H1 (cell line): ENCODE results near the gene ARID4B. TPM values are rescaled to one million over a fixed set of nuclear protein-coding genes. Genes with fewer than 3 reads are reported as not detected.

Source experiments
- CTCF ChIA-PET: fragments of 300-600 bp; sonication (Branson Sonifier 250); formaldehyde crosslinking; loops from one replicate; lab custom pipeline; 2021; ENCODE audit not compliant: partially characterized antibody; lab: Charles Lee
- POLR2A ChIA-PET: fragments of 300-600 bp; sonication (Branson Sonifier 250); formaldehyde crosslinking; loops from one replicate; lab custom pipeline; 2021; ENCODE audit warnings: inconsistent platforms; ENCODE audit not compliant: partially characterized antibody; lab: Charles Lee
- DNase-seq, 2 experiments: peaks; one replicate each; pipeline versions ENCODE4 v3.0.0 to v3.0.0-alpha.2; 2010 to 2022; ENCODE audit warnings: low spot score in 2 of 2, low read depth in 1 of 2, mixed read lengths in 1 of 2
- FAIRE-seq: peaks from 2 replicates; lab custom pipeline; 2011; peaks lifted over from hg19 to GRCh38; lab: Jason Lieb, UNC
- H2AFZ ChIP-seq: 2 replicates; pipeline ENCODE4 v1.8.1; 2012; ENCODE audit warnings: low read length, inconsistent platforms
- H2AK5ac ChIP-seq: 2 replicates; pipeline ENCODE4 v1.6.1; 2013; ENCODE audit warnings: low read depth, low read length
- H2BK120ac ChIP-seq: replicated peaks from 2 replicates; pipeline ENCODE3; 2013; ENCODE audit warnings: low read depth, low read length, inconsistent platforms
- H2BK12ac ChIP-seq: 2 replicates; pipeline ENCODE4 v1.6.1; 2013; ENCODE audit warnings: low read depth, low read length
- H2BK15ac ChIP-seq: 2 replicates; pipeline ENCODE4 v1.6.1; 2013; ENCODE audit warnings: low read length
- H2BK20ac ChIP-seq: 2 replicates; pipeline ENCODE4 v1.6.1; 2013; ENCODE audit warnings: low read length
- H2BK5ac ChIP-seq: 2 replicates; pipeline ENCODE4 v1.6.1; 2013; ENCODE audit warnings: low read depth, low read length
- H3K14ac ChIP-seq: 2 replicates; pipeline ENCODE4 v1.6.1; 2013; ENCODE audit warnings: inconsistent platforms; ENCODE audit not compliant: insufficient read length
- H3K18ac ChIP-seq: 2 replicates; pipeline ENCODE4 v1.6.1; 2013; ENCODE audit warnings: low read length; ENCODE audit errors: extremely low read depth
- H3K23ac ChIP-seq: 2 replicates; pipeline ENCODE4 v1.6.1; 2013; ENCODE audit warnings: inconsistent platforms; ENCODE audit not compliant: insufficient read length
- H3K23me2 ChIP-seq: 2 replicates; pipeline ENCODE4 v1.6.1; 2013; ENCODE audit warnings: low read depth, low read length
- H3K27ac ChIP-seq: 2 replicates; pipeline ENCODE4 v1.6.1; 2011; ENCODE audit warnings: low read depth, low read length, inconsistent platforms
- H3K27me3 ChIP-seq, 4 experiments: replicated peaks in 1 of 4; 1 replicate in 1 of 4; 2 replicates in 3 of 4; pipeline versions ENCODE4 v1.6.1 to v1.8.1; 2011 to 2013; ENCODE audit warnings: low read length in 3 of 4, mild to moderate bottlenecking in 3 of 4, inconsistent platforms in 2 of 4, mixed read lengths in 2 of 4, moderate library complexity in 1 of 4; ENCODE audit not compliant: control insufficient read depth in 3 of 4, insufficient read depth in 3 of 4; ENCODE audit errors: extremely low read depth in 1 of 4
- H3K36me3 ChIP-seq, 4 experiments: 2 replicates each; pipeline versions ENCODE4 v1.6.1 to v1.8.1; 2011 to 2013; ENCODE audit warnings: mild to moderate bottlenecking in 4 of 4, low read length in 3 of 4, moderate library complexity in 2 of 4, control low read depth in 1 of 4, inconsistent platforms in 1 of 4; ENCODE audit not compliant: insufficient read depth in 4 of 4, control insufficient read depth in 2 of 4
- H3K4ac ChIP-seq: replicated peaks from 2 replicates; pipeline ENCODE3; 2013; ENCODE audit warnings: low read length, low read depth, mixed read lengths, inconsistent platforms; ENCODE audit not compliant: insufficient read length
- H3K4me1 ChIP-seq, 4 experiments: replicated peaks in 1 of 4; 1 replicate in 1 of 4; 2 replicates in 3 of 4; pipeline versions ENCODE4 v1.6.1 to v1.8.1; 2011 to 2013; ENCODE audit warnings: low read length in 3 of 4, inconsistent platforms in 2 of 4, mixed read lengths in 1 of 4; ENCODE audit not compliant: insufficient read depth in 4 of 4, control insufficient read depth in 3 of 4
- H3K4me2 ChIP-seq, 2 experiments: 2 replicates each; pipeline versions ENCODE4 v1.6.1 to v1.8.1; 2011 to 2013; ENCODE audit warnings: low read depth in 2 of 2, low read length in 2 of 2, control low read depth in 1 of 2, inconsistent platforms in 1 of 2, mild to moderate bottlenecking in 1 of 2; ENCODE audit not compliant: insufficient read depth in 1 of 2
- H3K4me3 ChIP-seq, 4 experiments: fragments of 200-600, 300-600 bp in 1 of 4; sonication (generic), shearing (Covaris generic), sonication (Bioruptor Twin) in 1 of 4; 2 replicates each; pipeline versions ENCODE4 v1.5.1 to v1.8.1; 2011 to 2016; ENCODE audit warnings: low read length in 4 of 4, low read depth in 3 of 4, control low read depth in 2 of 4, inconsistent platforms in 2 of 4, mild to moderate bottlenecking in 2 of 4, mixed read lengths in 1 of 4, moderate library complexity in 1 of 4; ENCODE audit not compliant: insufficient read depth in 2 of 4; ENCODE audit errors: extremely low read depth in 1 of 4
- H3K56ac ChIP-seq: replicated peaks from 2 replicates; pipeline ENCODE3; 2013; ENCODE audit warnings: low read depth, mild to moderate bottlenecking, mixed read lengths, low read length, inconsistent platforms; ENCODE audit not compliant: insufficient read length
- H3K79me1 ChIP-seq: 2 replicates; pipeline ENCODE4 v1.6.1; 2013; ENCODE audit warnings: low read depth, low read length, control low read depth
- H3K79me2 ChIP-seq, 2 experiments: 2 replicates each; pipeline versions ENCODE4 v1.6.1 to v1.8.1; 2012 to 2013; ENCODE audit warnings: low read length in 2 of 2, mild to moderate bottlenecking in 2 of 2, inconsistent platforms in 1 of 2; ENCODE audit not compliant: insufficient read depth in 2 of 2, control insufficient read depth in 1 of 2
- H3K9ac ChIP-seq, 4 experiments: replicated peaks in 1 of 4; 1 replicate in 1 of 4; 2 replicates in 3 of 4; pipeline versions ENCODE4 v1.6.1 to v1.8.1; 2011 to 2013; ENCODE audit warnings: low read depth in 3 of 4, low read length in 3 of 4, control low read depth in 2 of 4, mild to moderate bottlenecking in 2 of 4, moderate library complexity in 2 of 4, inconsistent platforms in 1 of 4; ENCODE audit errors: extremely low read depth in 1 of 4
- H3K9me3 ChIP-seq, 2 experiments: 2 replicates each; pipeline versions ENCODE4 v1.6.1 to v1.8.1; 2012 to 2013; ENCODE audit warnings: mild to moderate bottlenecking in 2 of 2, moderate library complexity in 2 of 2, control low read depth in 1 of 2, inconsistent platforms in 1 of 2, low read depth in 1 of 2, low read length in 1 of 2, mixed read lengths in 1 of 2; ENCODE audit not compliant: insufficient read depth in 2 of 2
- H4K20me1 ChIP-seq, 2 experiments: replicated peaks in 1 of 2; 2 replicates each; pipeline versions ENCODE3 to v1.8.1; 2011 to 2013; ENCODE audit warnings: inconsistent platforms in 2 of 2, low read length in 2 of 2, mild to moderate bottlenecking in 1 of 2; ENCODE audit not compliant: insufficient read depth in 2 of 2, control insufficient read depth in 1 of 2
- H4K5ac ChIP-seq: 2 replicates; pipeline ENCODE4 v1.6.1; 2013; ENCODE audit warnings: low read length, low read depth, mixed read lengths, inconsistent platforms; ENCODE audit not compliant: insufficient read length
- H4K8ac ChIP-seq: 2 replicates; pipeline ENCODE4 v1.8.0; 2013; ENCODE audit warnings: mild to moderate bottlenecking, moderate library complexity, low read length, inconsistent platforms; ENCODE audit not compliant: insufficient read depth; ENCODE audit errors: extremely low read depth
- H4K91ac ChIP-seq: replicated peaks from 2 replicates; pipeline ENCODE3; 2013; ENCODE audit warnings: low read length, mixed read lengths, inconsistent platforms; ENCODE audit not compliant: insufficient read length
- ATF3 ChIP-seq: IDR thresholded peaks from 2 replicates; pipeline ENCODE4 v1.6.1; 2011; ENCODE audit warnings: low read depth, mild to moderate bottlenecking, low read length; ENCODE audit not compliant: insufficient read depth
- CBX5 ChIP-seq: fragments of 300-800, 300-1000 bp; sonication (generic); IDR thresholded peaks from 2 replicates; pipeline ENCODE4 v1.7.1; 2016; ENCODE audit warnings: antibody characterized with exemption, low read length, low read depth
- JUN ChIP-seq: IDR thresholded peaks from 2 replicates; pipeline ENCODE4 v1.6.1; 2011; ENCODE audit warnings: low read depth, mild to moderate bottlenecking, improper control_type of control experiment, low read length
- RNF2 ChIP-seq: fragments of 200-900, 300-1000 bp; sonication (generic); IDR thresholded peaks from 2 replicates; pipeline ENCODE4 v1.7.1; 2016; ENCODE audit warnings: borderline replicate concordance, low read depth, mild to moderate bottlenecking, antibody characterized with exemption, low read length; ENCODE audit not compliant: poor library complexity, severe bottlenecking; ENCODE audit errors: missing control alignments
- YY1 ChIP-seq: IDR thresholded peaks from 2 replicates; pipeline ENCODE4 v1.6.1; 2011; ENCODE audit warnings: low read depth, mild to moderate bottlenecking, low read length
- WGBS, 2 experiments: shearing (Covaris generic) in 1 of 2; methylation state at CpG; one replicate each; pipeline versions ENCODE4 v1.1.6 to v1.1.7; 2013 to 2015; ENCODE audit warnings: low lambda C conversion rate in 2 of 2, mixed read lengths in 2 of 2, inconsistent platforms in 1 of 2, low coverage in 1 of 2, missing lambda C conversion rate in 1 of 2; ENCODE audit not compliant: insufficient replicate concordance in 2 of 2, insufficient coverage in 1 of 2, insufficient read length in 1 of 2; ENCODE audit errors: extremely low coverage in 1 of 2, missing lambda C conversion rate in 1 of 2; 5-methylcytosine and 5-hydroxymethylcytosine counted together
- polyA plus RNA-seq, 7 experiments: library from polyadenylated mRNA; depleted of rRNA in 3 of 7; stranded (reverse) in 5 of 7; unstranded in 2 of 7; fragments of >200 nt in 5 of 7; fragments of 200-250 nt in 2 of 7; gene quantifications; 1 replicate in 5 of 7; 2 replicates in 1 of 7; 4 replicates in 1 of 7; pipeline versions ENCODE4 v1.2.1 to v1.2.3, GENCODE V29; 2011 to 2013; ENCODE audit warnings: missing spikeins in 2 of 7, mixed read lengths in 2 of 7
- total RNA-seq: library from RNA; stranded (reverse); fragmentation: NEBNext Ultra II Directional; extraction: Animal tissue kit (Norgen Biotek cat#: 25700); gene quantifications from 2 replicates; pipeline ENCODE4 v1.2.1, GENCODE V29; 2021

Gene ARID4B
- total and polyA plus RNA-seq, 2 of the 8 experiments (the other 6 are each of a cell fraction or from before 2014, with no cell fraction given) = 5.1 to 28.8 TPM

GRCh38 chr1:235307158-235308124, 20.5 kb downstream of the ARID4B start:
- Histone ChIP-seq H3K14ac (no peak overlapping the region), H3K18ac (no peak overlapping the region), H2BK5ac (no peak overlapping the region), H3K4ac (no peak overlapping the region), H2AK5ac (no peak overlapping the region), H2BK15ac (no peak overlapping the region), H3K56ac (no peak overlapping the region), H4K8ac (no peak overlapping the region), H4K91ac (no peak overlapping the region), H2AFZ (no peak overlapping the region), H3K4me2 (no peak overlapping the region), H4K20me1 (peaks cover 6 to 8% of the 10 kb centered on the region in 2 experiments), H3K9me3 (peaks cover 0 to 5% of the 10 kb centered on the region in 2 experiments; a peak in 1 of 4 replicates), H3K79me1 (peaks cover 2% of the 10 kb centered on the region), H4K5ac (no peak overlapping the region), H2BK120ac (no peak overlapping the region), H3K27ac (no peak overlapping the region), H2BK12ac (no peak overlapping the region), H3K79me2 (peaks cover 12 to 84% of the 10 kb centered on the region in 2 experiments), H3K4me3 (no peak overlapping the region), H3K23ac (no peak overlapping the region), H2BK20ac (no peak overlapping the region), H3K9ac (no peak overlapping the region), H3K4me1 (no peaks in the 10 kb centered on the region), H3K27me3 (no peaks in the 10 kb centered on the region), H3K36me3 (peaks cover 0 to 9% (median 0%) of the 10 kb centered on the region in 4 experiments; a peak in 4 of 8 replicates), H3K23me2 (no peaks in the 10 kb centered on the region)
- DNase-seq (no peak), FAIRE-seq (no peak)
- TF ChIP-seq ATF3 (no peak), JUN (no peak), YY1 (no peak), RNF2 (no peak), CBX5 (no peak)
- 93% methylated on average over 7 of the region's 7 CpGs; no CpG with 5 or more reads in 1 of the 2 experiments for whole genome bisulfite sequencing, 2 experiments
- ChIA-PET POLR2A (interaction anchor here (0.6 to 1.2 kb wide), 3 partner anchors 12 to 35 kb away, joined by 3 to 5 read pairs (median 3); no protein-coding TSS in a partner anchor), CTCF (interaction anchor here (0.7 to 1.6 kb wide), 3 partner anchors 56 to 294 kb away, joined by 3 to 4 read pairs (median 3); no protein-coding TSS in a partner anchor)
